Bronchial epithelial cell (primary cell): ENCODE results near the gene DDAH1. TPM values are rescaled to one million over a fixed set of nuclear protein-coding genes. Genes with fewer than 3 reads are reported as not detected.
A peak's percentile ranks its signal among the peaks of the same experiment; 100 is the strongest.

Experiments
- DNase-seq: peaks from one replicate; pipeline ENCODE4 v3.0.0-alpha.2; 2010; ENCODE audit warnings: low read depth
- FAIRE-seq: peaks from 2 replicates; lab custom pipeline; 2011; peaks lifted over from hg19 to GRCh38; lab: Jason Lieb, UNC
- H3K27me3 ChIP-seq: 2 replicates; pipeline ENCODE4 v1.5.1; 2011; ENCODE audit warnings: low read length; ENCODE audit not compliant: control insufficient read depth, insufficient read depth
- H3K36me3 ChIP-seq: 2 replicates; pipeline ENCODE4 v1.5.1; 2011; ENCODE audit warnings: low read length; ENCODE audit not compliant: control insufficient read depth, insufficient read depth
- H3K4me3 ChIP-seq: 2 replicates; pipeline ENCODE4 v1.5.1; 2011; ENCODE audit warnings: mild to moderate bottlenecking, low read depth, low read length, control low read depth
- total RNA-seq: library from RNA; depleted of rRNA; stranded (reverse); fragments of >200 nt; gene quantifications from 2 replicates; pipeline ENCODE4 v1.2.1, GENCODE V29; 2014
- TF ChIP-seq, protein P1 (sequence below): IDR thresholded peaks from 2 replicates; pipeline ENCODE4 v1.5.1; 2011; ENCODE audit warnings: mild to moderate bottlenecking, moderate library complexity, low read length, control low read depth, inconsistent platforms; ENCODE audit not compliant: insufficient read depth, severe bottlenecking

DDAH1 gene
- total RNA-seq, 1 donor from 2014 or later: 1.6 TPM

DNA sequence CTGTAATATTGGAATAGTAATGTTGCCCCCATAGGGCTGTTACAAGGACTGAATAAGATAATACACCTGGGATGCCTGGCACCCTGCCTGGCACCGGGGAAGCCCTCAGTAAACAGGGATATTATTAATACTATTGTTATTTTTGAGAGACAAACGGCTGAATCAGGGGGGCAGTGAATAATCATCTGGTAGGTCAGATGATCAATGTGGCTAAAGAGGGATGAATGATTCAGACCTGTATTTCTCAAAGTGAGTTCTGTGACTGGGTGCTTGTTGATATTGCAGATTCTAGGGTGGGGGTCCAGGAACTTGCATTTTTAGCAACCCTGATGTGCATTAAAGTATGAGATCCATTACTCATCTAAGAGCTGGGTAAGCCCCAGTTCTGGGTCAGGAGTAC is 142.3 kb downstream of the DDAH1 start:
- Histone ChIP-seq H3K36me3 (no peaks in the 10 kb centered on the region), H3K4me3 (no peak overlapping the region), H3K27me3 (no peaks in the 10 kb centered on the region)
- DNase-seq (peak; percentile 79), FAIRE-seq (no peak)
- TF ChIP-seq, protein P1, sequence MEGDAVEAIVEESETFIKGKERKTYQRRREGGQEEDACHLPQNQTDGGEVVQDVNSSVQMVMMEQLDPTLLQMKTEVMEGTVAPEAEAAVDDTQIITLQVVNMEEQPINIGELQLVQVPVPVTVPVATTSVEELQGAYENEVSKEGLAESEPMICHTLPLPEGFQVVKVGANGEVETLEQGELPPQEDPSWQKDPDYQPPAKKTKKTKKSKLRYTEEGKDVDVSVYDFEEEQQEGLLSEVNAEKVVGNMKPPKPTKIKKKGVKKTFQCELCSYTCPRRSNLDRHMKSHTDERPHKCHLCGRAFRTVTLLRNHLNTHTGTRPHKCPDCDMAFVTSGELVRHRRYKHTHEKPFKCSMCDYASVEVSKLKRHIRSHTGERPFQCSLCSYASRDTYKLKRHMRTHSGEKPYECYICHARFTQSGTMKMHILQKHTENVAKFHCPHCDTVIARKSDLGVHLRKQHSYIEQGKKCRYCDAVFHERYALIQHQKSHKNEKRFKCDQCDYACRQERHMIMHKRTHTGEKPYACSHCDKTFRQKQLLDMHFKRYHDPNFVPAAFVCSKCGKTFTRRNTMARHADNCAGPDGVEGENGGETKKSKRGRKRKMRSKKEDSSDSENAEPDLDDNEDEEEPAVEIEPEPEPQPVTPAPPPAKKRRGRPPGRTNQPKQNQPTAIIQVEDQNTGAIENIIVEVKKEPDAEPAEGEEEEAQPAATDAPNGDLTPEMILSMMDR: no peak

DNA sequence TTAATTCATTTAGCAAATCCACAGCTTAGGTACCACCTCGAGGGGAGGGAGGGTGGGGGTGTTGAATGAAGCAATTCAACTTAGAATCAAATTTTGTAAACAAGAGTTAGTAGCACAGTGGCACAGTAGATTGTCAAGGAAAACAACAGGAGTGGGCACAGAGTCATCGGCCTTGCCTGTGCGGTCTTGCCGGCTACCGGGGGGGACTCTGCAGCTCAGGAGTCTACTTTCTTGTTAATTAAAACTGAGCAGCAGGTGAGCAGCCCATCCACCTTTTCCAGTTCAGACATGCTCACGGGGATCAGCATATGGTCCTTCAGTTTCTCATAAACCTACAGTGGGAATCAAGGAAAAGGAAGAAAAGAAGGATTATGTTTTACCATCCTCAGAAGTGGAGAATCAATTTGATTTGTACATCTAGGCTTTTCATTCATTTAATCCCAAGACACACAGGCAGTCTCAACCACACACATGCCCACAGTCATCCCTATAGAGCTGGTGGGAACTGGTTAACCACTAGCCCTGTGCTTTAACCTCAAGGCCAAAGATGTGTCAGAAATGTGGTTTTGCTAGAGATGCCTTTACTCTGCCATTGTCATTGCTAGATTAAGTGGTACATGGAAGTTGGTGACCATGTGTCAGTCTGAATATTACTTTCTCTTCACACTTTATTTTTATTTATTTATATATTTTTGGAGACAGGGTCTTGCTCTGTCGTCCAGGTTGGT is 143.6 kb downstream of the DDAH1 start:
- TF ChIP-seq, protein P1: no peak
- H3K4me3 ChIP-seq: no peak overlapping the region
- FAIRE-seq (no peak), DNase-seq (peak; percentile 59)
- H3K27me3 ChIP-seq: no peaks in the 10 kb centered on the region
- H3K36me3 ChIP-seq: no peaks in the 10 kb centered on the region

DNA sequence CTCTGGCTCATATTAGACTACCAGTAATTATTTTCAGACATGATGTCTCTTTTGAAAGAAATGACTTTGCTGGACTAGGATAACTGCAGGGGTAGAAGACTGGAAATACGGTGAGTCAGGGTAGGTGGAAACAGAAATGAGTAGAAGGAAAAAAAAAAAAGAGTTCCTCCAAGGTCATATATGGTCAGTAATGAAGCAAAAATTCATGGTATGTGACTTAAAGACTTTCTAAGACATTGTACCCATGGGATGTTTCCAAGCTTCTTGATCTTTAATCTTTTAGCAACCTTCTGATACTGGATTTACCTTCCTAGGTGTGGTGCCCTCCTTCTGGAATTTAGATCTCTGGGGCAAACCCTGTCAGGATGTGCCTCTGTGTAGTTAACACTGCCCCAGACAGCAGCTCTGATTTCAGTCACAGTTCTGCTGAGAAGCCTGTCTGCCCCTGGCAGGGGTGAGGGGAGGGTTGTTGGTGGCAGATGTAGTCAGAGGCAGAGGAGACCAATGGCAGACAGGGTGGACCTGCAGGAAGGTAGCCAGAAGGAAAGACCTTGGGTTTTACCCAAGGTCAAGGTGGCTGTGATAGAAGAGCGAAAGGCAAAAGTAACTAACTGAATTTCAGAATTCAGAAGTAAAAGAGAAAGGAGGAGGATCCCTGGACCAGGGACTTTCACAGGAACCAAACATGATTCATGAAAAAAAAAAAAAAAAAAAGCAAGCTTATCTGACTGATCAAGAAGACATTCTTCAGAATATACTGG is 144.4 kb downstream of the DDAH1 start:
- Histone ChIP-seq H3K27me3 (no peaks in the 10 kb centered on the region), H3K4me3 (no peak overlapping the region), H3K36me3 (no peaks in the 10 kb centered on the region)
- FAIRE-seq (no peak), DNase-seq (peak; percentile 83)
- TF ChIP-seq, protein P1: no peak

DNA sequence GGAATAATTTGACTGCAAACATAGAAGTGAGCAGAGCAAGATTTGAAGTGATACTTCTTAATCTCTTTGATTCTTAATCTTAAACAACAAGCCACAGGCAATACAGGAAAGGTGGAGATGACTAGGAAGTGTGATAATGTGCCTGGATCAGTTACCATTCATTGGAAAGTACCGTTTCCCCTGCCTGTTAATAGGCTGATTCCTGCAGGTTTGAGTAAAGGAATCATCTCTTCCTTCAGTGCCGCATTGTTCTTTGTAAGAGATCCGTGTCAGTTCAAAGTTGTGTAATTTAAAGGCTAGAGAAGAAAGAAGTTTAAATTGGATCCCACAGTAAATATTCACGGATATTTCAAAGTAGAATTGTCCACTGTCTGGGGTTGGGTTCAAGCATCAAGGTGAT is 145.0 kb downstream of the DDAH1 start:
- no peaks in the 10 kb centered on the region for H3K27me3 ChIP-seq
- DNase-seq (peak; percentile 79), FAIRE-seq (no peak)
- no peaks in the 10 kb centered on the region for H3K36me3 ChIP-seq
- no peak overlapping the region for H3K4me3 ChIP-seq
- TF ChIP-seq, protein P1: no peak

DNA sequence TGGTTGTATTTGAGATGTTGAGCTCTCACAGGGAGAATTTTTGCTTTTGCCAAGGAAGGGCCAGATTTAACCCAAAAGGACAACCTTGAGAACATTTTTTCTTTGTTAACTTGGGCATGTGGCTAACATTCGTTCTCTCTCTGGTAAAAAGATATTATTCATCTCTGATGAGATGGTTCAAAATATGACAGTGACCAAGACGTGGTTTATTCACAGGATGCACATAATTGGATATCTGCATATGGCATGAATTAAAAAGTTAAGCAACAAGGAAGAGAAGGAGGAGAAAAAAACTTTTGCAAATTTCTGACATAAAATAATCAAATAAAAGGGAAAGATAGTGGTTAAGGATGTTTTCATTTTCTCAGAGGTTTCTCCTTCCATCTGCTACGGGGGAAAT is 145.5 kb downstream of the DDAH1 start:
- no peak for FAIRE-seq
- H3K36me3 ChIP-seq: no peaks in the 10 kb centered on the region
- H3K27me3 ChIP-seq: no peaks in the 10 kb centered on the region
- H3K4me3 ChIP-seq: no peak overlapping the region
- no peak for DNase-seq
- TF ChIP-seq, protein P1: no peak
